CMK (cell line): Measurements from ENCODE around the gene KRTAP10-6.
"Not testable (repeated sequence)": the region's sequence is repeated elsewhere in the genome, so short reads cannot be mapped to it uniquely, and the experiment has no call there.

Experiments used
- DNase-seq: peaks from one replicate; pipeline ENCODE4 v3.0.0-alpha.2; 2010; ENCODE audit warnings: low read depth

The KRTAP10-6 gene

GRCh38 chr21:44578371-44579055 is 13.8 kb downstream of the KRTAP10-6 start:
- no peak for DNase-seq

GRCh38 chr21:44576025-44576420 is 16.3 kb downstream of the KRTAP10-6 start:
- no peak for DNase-seq

GRCh38 chr21:44575307-44576024 is 16.8 kb downstream of the KRTAP10-6 start:
- no peak for DNase-seq

- DNase-seq, result no peak
These were observed 17.6 kb downstream of the KRTAP10-6 start for GRCh38 chr21:44574457-44575306.

GRCh38 chr21:44573630-44574456 is 18.5 kb downstream of the KRTAP10-6 start, which contains the start of gene KRTAP10-4:
TSS of gene KRTAP10-4 (plus strand) at chr21:44573729. CDS start at chr21:44573759, 30 bp downstream.
- DNase-seq, result not testable (repeated sequence)

GRCh38 chr21:44572959-44573583 is 19.2 kb downstream of the KRTAP10-6 start:
- DNase-seq, result no peak

GRCh38 chr21:44571844-44572782 is 20.2 kb downstream of the KRTAP10-6 start:
- DNase-seq, result no peak

- DNase-seq, result no peak
These were observed 21.0 kb downstream of the KRTAP10-6 start for GRCh38 chr21:44571296-44571695.

GRCh38 chr21:44569861-44570517 is 22.3 kb downstream of the KRTAP10-6 start:
- DNase-seq, result no peak

GRCh38 chr21:44568667-44569556 is 23.4 kb downstream of the KRTAP10-6 start:
- no peak for DNase-seq

GRCh38 chr21:44568261-44568660 is 24.0 kb downstream of the KRTAP10-6 start:
- DNase-seq, result no peak

- DNase-seq, result no peak
These were observed 24.7 kb downstream of the KRTAP10-6 start for GRCh38 chr21:44567481-44568171.

- no peak for DNase-seq
These were observed 25.9 kb downstream of the KRTAP10-6 start for GRCh38 chr21:44566403-44566802.

GRCh38 chr21:44564886-44565598 is 27.3 kb downstream of the KRTAP10-6 start:
- DNase-seq, result no peak

- no peak for DNase-seq
These were observed 28.2 kb downstream of the KRTAP10-6 start for GRCh38 chr21:44564099-44564498.

- no peak for DNase-seq
These were observed 33.6 kb downstream of the KRTAP10-6 start, which contains the start of gene KRTAP10-3 for GRCh38 chr21:44558695-44559094. TSS of gene KRTAP10-3 (minus strand) at chr21:44558795. CDS start at chr21:44558715, 80 bp downstream.

GRCh38 chr21:44558329-44558675 is 34.0 kb downstream of the KRTAP10-6 start:
- DNase-seq, result not testable (repeated sequence)
